Measurements from ENCODE around the gene CD200R1. TPM values are rescaled to one million over a fixed set of nuclear protein-coding genes. Genes with fewer than 3 reads are reported as not detected.

Gene CD200R1
- total and polyA plus RNA-seq, 9 of the 15 experiments (the other 6 are each of a cell fraction or from before 2014, with no cell fraction given) = 0.04 to 0.23 (median 0.09) TPM; not detected in 5

DNA sequence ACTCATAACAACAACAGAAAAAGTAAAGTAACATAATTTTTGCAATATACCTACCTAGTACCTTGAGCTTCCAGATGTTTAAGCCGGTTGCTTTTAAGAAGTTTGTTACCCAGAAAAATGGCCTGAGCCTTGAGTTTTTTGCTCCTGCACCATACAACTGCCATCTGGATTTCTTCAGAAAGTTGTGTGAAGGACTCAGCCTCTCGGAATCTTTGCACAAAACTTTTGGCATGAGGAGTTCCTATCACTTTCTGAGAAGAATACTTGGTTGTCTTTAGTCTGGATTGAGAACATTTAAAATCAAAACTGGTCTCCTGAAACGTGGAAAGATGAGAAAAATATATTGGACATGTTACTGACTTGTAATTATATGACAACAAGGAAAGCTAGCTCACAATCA is 33.2 kb upstream of the CD200R1 start:
- no peak for FAIRE-seq
- no peak for TF ChIP-seq LCOR (CRISPR knock-in tag; IDR thresholded peaks at IDR 0.05)
- TF ChIP-seq, protein P1, sequence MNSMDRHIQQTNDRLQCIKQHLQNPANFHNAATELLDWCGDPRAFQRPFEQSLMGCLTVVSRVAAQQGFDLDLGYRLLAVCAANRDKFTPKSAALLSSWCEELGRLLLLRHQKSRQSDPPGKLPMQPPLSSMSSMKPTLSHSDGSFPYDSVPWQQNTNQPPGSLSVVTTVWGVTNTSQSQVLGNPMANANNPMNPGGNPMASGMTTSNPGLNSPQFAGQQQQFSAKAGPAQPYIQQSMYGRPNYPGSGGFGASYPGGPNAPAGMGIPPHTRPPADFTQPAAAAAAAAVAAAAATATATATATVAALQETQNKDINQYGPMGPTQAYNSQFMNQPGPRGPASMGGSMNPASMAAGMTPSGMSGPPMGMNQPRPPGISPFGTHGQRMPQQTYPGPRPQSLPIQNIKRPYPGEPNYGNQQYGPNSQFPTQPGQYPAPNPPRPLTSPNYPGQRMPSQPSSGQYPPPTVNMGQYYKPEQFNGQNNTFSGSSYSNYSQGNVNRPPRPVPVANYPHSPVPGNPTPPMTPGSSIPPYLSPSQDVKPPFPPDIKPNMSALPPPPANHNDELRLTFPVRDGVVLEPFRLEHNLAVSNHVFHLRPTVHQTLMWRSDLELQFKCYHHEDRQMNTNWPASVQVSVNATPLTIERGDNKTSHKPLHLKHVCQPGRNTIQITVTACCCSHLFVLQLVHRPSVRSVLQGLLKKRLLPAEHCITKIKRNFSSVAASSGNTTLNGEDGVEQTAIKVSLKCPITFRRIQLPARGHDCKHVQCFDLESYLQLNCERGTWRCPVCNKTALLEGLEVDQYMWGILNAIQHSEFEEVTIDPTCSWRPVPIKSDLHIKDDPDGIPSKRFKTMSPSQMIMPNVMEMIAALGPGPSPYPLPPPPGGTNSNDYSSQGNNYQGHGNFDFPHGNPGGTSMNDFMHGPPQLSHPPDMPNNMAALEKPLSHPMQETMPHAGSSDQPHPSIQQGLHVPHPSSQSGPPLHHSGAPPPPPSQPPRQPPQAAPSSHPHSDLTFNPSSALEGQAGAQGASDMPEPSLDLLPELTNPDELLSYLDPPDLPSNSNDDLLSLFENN (IDR thresholded peaks at IDR 0.05; ENCODE audit: low read depth in 2 of 2, low read length in 2 of 2) = no peak
- TF ChIP-seq ZNF347 (CRISPR knock-in tag; IDR thresholded peaks at IDR 0.05; ENCODE audit: low read depth) = no peak
- TF ChIP-seq, protein P2, sequence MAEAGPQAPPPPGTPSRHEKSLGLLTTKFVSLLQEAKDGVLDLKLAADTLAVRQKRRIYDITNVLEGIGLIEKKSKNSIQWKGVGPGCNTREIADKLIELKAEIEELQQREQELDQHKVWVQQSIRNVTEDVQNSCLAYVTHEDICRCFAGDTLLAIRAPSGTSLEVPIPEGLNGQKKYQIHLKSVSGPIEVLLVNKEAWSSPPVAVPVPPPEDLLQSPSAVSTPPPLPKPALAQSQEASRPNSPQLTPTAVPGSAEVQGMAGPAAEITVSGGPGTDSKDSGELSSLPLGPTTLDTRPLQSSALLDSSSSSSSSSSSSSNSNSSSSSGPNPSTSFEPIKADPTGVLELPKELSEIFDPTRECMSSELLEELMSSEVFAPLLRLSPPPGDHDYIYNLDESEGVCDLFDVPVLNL (CRISPR knock-in tag; IDR thresholded peaks at IDR 0.05; ENCODE audit: low read depth) = no peak
- no peak for TF ChIP-seq ZNF436 (CRISPR knock-in tag; IDR thresholded peaks at IDR 0.05)
- no peak for TF ChIP-seq NR2C1 (IDR thresholded peaks at IDR 0.05)
- TF ChIP-seq NR2C1 (tag; IDR thresholded peaks at IDR 0.05) = no peak
- TF ChIP-seq SREBF1 (IDR thresholded peaks at IDR 0.05; ENCODE audit: borderline replicate concordance, low read depth, low read length) = no peak
- no peak for TF ChIP-seq WHSC1 (IDR thresholded peaks at IDR 0.05; ENCODE audit: low read length)
- no peak for TF ChIP-seq CHD2 (IDR thresholded peaks at IDR 0.05; ENCODE audit: low read depth, low read length)
- TF ChIP-seq GTF2E2 (tag; IDR thresholded peaks at IDR 0.05) = no peak
- no peak for TF ChIP-seq ZNF124 (CRISPR knock-in tag; IDR thresholded peaks at IDR 0.05)
- TF ChIP-seq, protein P3, sequence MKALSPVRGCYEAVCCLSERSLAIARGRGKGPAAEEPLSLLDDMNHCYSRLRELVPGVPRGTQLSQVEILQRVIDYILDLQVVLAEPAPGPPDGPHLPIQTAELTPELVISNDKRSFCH (CRISPR knock-in tag; IDR thresholded peaks at IDR 0.05) = no peak
- TF ChIP-seq, protein P3 (tag; IDR thresholded peaks at IDR 0.05) = no peak
- TF ChIP-seq, protein P4, sequence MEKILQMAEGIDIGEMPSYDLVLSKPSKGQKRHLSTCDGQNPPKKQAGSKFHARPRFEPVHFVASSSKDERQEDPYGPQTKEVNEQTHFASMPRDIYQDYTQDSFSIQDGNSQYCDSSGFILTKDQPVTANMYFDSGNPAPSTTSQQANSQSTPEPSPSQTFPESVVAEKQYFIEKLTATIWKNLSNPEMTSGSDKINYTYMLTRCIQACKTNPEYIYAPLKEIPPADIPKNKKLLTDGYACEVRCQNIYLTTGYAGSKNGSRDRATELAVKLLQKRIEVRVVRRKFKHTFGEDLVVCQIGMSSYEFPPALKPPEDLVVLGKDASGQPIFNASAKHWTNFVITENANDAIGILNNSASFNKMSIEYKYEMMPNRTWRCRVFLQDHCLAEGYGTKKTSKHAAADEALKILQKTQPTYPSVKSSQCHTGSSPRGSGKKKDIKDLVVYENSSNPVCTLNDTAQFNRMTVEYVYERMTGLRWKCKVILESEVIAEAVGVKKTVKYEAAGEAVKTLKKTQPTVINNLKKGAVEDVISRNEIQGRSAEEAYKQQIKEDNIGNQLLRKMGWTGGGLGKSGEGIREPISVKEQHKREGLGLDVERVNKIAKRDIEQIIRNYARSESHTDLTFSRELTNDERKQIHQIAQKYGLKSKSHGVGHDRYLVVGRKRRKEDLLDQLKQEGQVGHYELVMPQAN (IDR thresholded peaks at IDR 0.05; ENCODE audit: borderline replicate concordance) = no peak
- TF ChIP-seq JUNB (CRISPR knock-in tag; conservative IDR thresholded peaks at IDR 0.05) = no peak
- TF ChIP-seq KAT2B (IDR thresholded peaks at IDR 0.05; ENCODE audit: low read depth, low read length) = no peak
- TF ChIP-seq ZNF24 (IDR thresholded peaks at IDR 0.05) = no peak
- TF ChIP-seq C11orf30 (IDR thresholded peaks at IDR 0.05; ENCODE audit: low read depth) = no peak

More for the DNA sequence above, 33.2 kb upstream of the CD200R1 start:
- Histone ChIP-seq H3K4me3 (no peak overlapping the region), H3K27ac (ENCODE audit: extremely low read depth, low read depth, low read length) (no peak overlapping the region), H3K9ac (ENCODE audit: insufficient read depth in 1 of 2, low read depth in 2 of 2, low read length in 2 of 2) (no peak overlapping the region), H3K4me2 (ENCODE audit: insufficient read depth, low read length) (no peak overlapping the region), H3K9me1 (ENCODE audit: control insufficient read depth, insufficient read depth, low read length) (no peaks in the 10 kb centered on the region), H3K27me3 (ENCODE audit: control insufficient read depth in 2 of 2, insufficient read depth in 2 of 2, low read length in 2 of 2) (no peaks in the 10 kb centered on the region), H3K36me3 (ENCODE audit: control insufficient read depth, insufficient read depth, low read length) (peaks cover 90% of the 10 kb centered on the region), H2AFZ (ENCODE audit: low read depth, low read length) (no peak overlapping the region), H3K4me1 (replicated peaks in 1 of 2; ENCODE audit: control insufficient read depth in 2 of 2, insufficient read depth in 2 of 2, low read length in 2 of 2) (no peaks in the 10 kb centered on the region), H4K20me1 (replicated peaks; ENCODE audit: control insufficient read depth, insufficient read depth, low read length) (no peaks in the 10 kb centered on the region), H3K79me2 (ENCODE audit: control insufficient read depth, insufficient read depth, low read length) (peaks cover 18% of the 10 kb centered on the region; the same call in 1 of the 3 replicates), H3K9me3 (replicated peaks; ENCODE audit: control insufficient read depth, insufficient read depth, low read depth, low read length) (no peaks in the 10 kb centered on the region)
- no TSS peak for BruUV-seq (replicated peaks)
- in situ Hi-C loops (cut with MboI) (no loop called here), intact Hi-C loops (cut with micrococcal nuclease) (no loop called here)
- no peak for ATAC-seq
- CTCF ChIA-PET (ENCODE audit: low intra/inter-chr PET ratio) = no interaction called here
- no peak for DNase-seq (ENCODE audit: extremely low read depth in 1 of 4, low spot score in 3 of 4)
- WGBS (ENCODE audit: insufficient coverage, low coverage, missing lambda C conversion rate) = 67% methylated on average over 3 of the region's 3 CpGs
- POLR2A ChIA-PET = interaction anchor here (0.7 to 2.9 kb wide), 3 partner anchors 11 to 17 kb away, joined by 3 to 11 read pairs (median 7); partner anchors contain the start of gene GTPBP8

All from K562 (cell line).